HepG2 (cell line): ENCODE results near the gene ALG5. TPM values are rescaled to one million over a fixed set of nuclear protein-coding genes. Genes with fewer than 3 reads are reported as not detected.

Experiments
- AGO1 ChIP-seq: fragments of 200-400 bp; formaldehyde crosslinking; IDR thresholded peaks from 2 replicates; pipeline ENCODE4 v1.6.1; 2017; ENCODE audit warnings: mild to moderate bottlenecking, low read depth, low read length, moderate library complexity; ENCODE audit not compliant: poor library complexity, severe bottlenecking
- ARNTL ChIP-seq: sonication (generic); formaldehyde crosslinking; IDR thresholded peaks from 2 replicates; pipeline ENCODE4 v1.4.0; 2020; ENCODE audit warnings: mild to moderate bottlenecking, missing genetic modification reagents
- ATF2 ChIP-seq: sonication (generic); formaldehyde crosslinking; IDR thresholded peaks from 2 replicates; pipeline ENCODE4 v1.4.0; 2020; ENCODE audit warnings: missing genetic modification reagents
- DNMT3B ChIP-seq: conservative IDR thresholded peaks from 2 replicates; pipeline ENCODE4 v1.6.1; 2016; ENCODE audit warnings: missing biosample characterization, control low read depth
- FOXA3 ChIP-seq: IDR thresholded peaks from 2 replicates; pipeline ENCODE4 v1.6.1; 2016; ENCODE audit warnings: missing genetic modification reagents, missing compliant biosample characterization
- HNF1B ChIP-seq: sonication (generic); formaldehyde crosslinking; IDR thresholded peaks from 2 replicates; pipeline ENCODE4 v1.5.1; 2020; ENCODE audit warnings: mild to moderate bottlenecking, moderate library complexity, missing genetic modification reagents
- HOXA5 ChIP-seq: sonication (generic); formaldehyde crosslinking; IDR thresholded peaks from 2 replicates; pipeline ENCODE4 v1.4.0; 2020; ENCODE audit warnings: missing genetic modification reagents
- MTF1 ChIP-seq: sonication (generic); formaldehyde crosslinking; IDR thresholded peaks from 2 replicates; pipeline ENCODE4 v1.5.0; 2020; ENCODE audit warnings: missing genetic modification reagents
- NFKBIZ ChIP-seq: IDR thresholded peaks from 2 replicates; pipeline ENCODE4 v1.6.1; 2018; ENCODE audit warnings: missing genetic modification reagents, missing compliant biosample characterization
- TEF ChIP-seq: sonication (generic); formaldehyde crosslinking; IDR thresholded peaks from 2 replicates; pipeline ENCODE4 v1.5.0; 2020; ENCODE audit warnings: missing genetic modification reagents
- TERF1 ChIP-seq: sonication (generic); formaldehyde crosslinking; IDR thresholded peaks from 2 replicates; pipeline ENCODE4 v1.8.0; 2022; ENCODE audit warnings: mild to moderate bottlenecking, missing genetic modification reagents, moderate library complexity
- ZBTB14 ChIP-seq: sonication (generic); formaldehyde crosslinking; IDR thresholded peaks from 2 replicates; pipeline ENCODE4 v1.4.0; 2020; ENCODE audit warnings: missing genetic modification reagents
- ZBTB38 ChIP-seq: sonication (generic); formaldehyde crosslinking; IDR thresholded peaks from 2 replicates; pipeline ENCODE4 v1.5.1; 2020; ENCODE audit warnings: mild to moderate bottlenecking, missing genetic modification reagents
- ZGPAT ChIP-seq: IDR thresholded peaks from 2 replicates; pipeline ENCODE4 v1.6.1; 2016; ENCODE audit warnings: mild to moderate bottlenecking
- ZNF101 ChIP-seq: sonication (generic); formaldehyde crosslinking; IDR thresholded peaks from 2 replicates; pipeline ENCODE4 v1.4.0; 2020; ENCODE audit warnings: mild to moderate bottlenecking, low read depth, missing genetic modification reagents, borderline replicate concordance
- ZNF460 ChIP-seq: sonication (generic); formaldehyde crosslinking; IDR thresholded peaks from 2 replicates; pipeline ENCODE4 v1.5.1; 2020; ENCODE audit warnings: missing genetic modification reagents, mild to moderate bottlenecking, borderline replicate concordance
- ZNF496 ChIP-seq: sonication (generic); formaldehyde crosslinking; IDR thresholded peaks from 2 replicates; pipeline ENCODE4 v1.8.1; 2023; ENCODE audit warnings: mild to moderate bottlenecking, moderate library complexity, missing genetic modification reagents; ENCODE audit not compliant: insufficient replicate concordance
- ZNF574 ChIP-seq: sonication (generic); formaldehyde crosslinking; IDR thresholded peaks from 2 replicates; pipeline ENCODE4 v1.4.0; 2020; ENCODE audit warnings: missing genetic modification reagents
- polyA plus RNA-seq, 8 experiments: library from polyadenylated mRNA; depleted of rRNA in 3 of 8; stranded (reverse) in 7 of 8; unstranded in 1 of 8; fragments of >200 nt; fragmentation: Illumina TruSeq in 4 of 8; extraction: Trizol in 4 of 8; gene quantifications; 2 replicates each; pipeline versions ENCODE4 v1.2.1 to v1.2.3, GENCODE V29; 2011 to 2016; ENCODE audit warnings: low read depth in 4 of 8, missing spikeins in 1 of 8, mixed read lengths in 1 of 8; ENCODE audit not compliant: insufficient read depth in 1 of 8
- total RNA-seq, 5 experiments: library from RNA; depleted of rRNA; stranded (reverse); fragments of >200 nt; fragmentation: Illumina TruSeq; extraction: Trizol; gene quantifications; 2 replicates each; pipeline ENCODE4 v1.2.3, GENCODE V29; 2016; ENCODE audit warnings: low read depth in 1 of 5

ALG5 gene
- total and polyA plus RNA-seq, 2 of the 13 experiments (the other 11 are each of a cell fraction or from before 2014, with no cell fraction given), result 27.8 to 51.1 TPM

- TF ChIP-seq ARNTL (CRISPR knock-in tag), result no peak
- no peak for TF ChIP-seq TERF1 (CRISPR knock-in tag)
- no peak for TF ChIP-seq ZNF460 (CRISPR knock-in tag)
- TF ChIP-seq HNF1B (CRISPR knock-in tag), result no peak
- TF ChIP-seq ZBTB14 (CRISPR knock-in tag), result peak; percentile 89
- no peak for TF ChIP-seq NFKBIZ (CRISPR knock-in tag)
- TF ChIP-seq HOXA5, result no peak; the same call in 1 of the 2 replicates
- no peak for TF ChIP-seq MTF1 (CRISPR knock-in tag)
- peak; percentile 61 for TF ChIP-seq FOXA3
- TF ChIP-seq ZNF496 (CRISPR knock-in tag), result no peak
- no peak for TF ChIP-seq ZNF101 (CRISPR knock-in tag)
- no peak for TF ChIP-seq TEF (CRISPR knock-in tag)
- TF ChIP-seq AGO1, result no peak
- TF ChIP-seq ZGPAT, result peak; percentile 28; the same call in 1 of the 2 replicates
- peak; percentile 65; the same call in 1 of the 2 replicates for TF ChIP-seq ZBTB38 (CRISPR knock-in tag)
- TF ChIP-seq ZNF574, result peak; percentile 99
- TF ChIP-seq DNMT3B (CRISPR knock-in tag), result no peak
- TF ChIP-seq ATF2 (CRISPR knock-in tag), result peak; percentile 55; the same call in 1 of the 2 replicates
These were observed at the start of gene ALG5 (continued) for GRCh38 chr13:36999054-36999714.
